Thyroid gland (tissue), 4 donors: ENCODE results near the gene ICAM5. TPM values are rescaled to one million over a fixed set of nuclear protein-coding genes. Genes with fewer than 3 reads are reported as not detected.

ENCODE experiments used
- DNase-seq, 2 donors: peaks; one replicate each; pipeline ENCODE4 v3.0.0-alpha.2; 2019
- H3K27ac ChIP-seq, 3 donors: fragments of 200-600 bp; sonication (generic); 1 replicate in 2 of 3; 2 replicates in 1 of 3; pipeline ENCODE4 v1.5.1; 2016 to 2019; ENCODE audit warnings: mild to moderate bottlenecking in 1 of 3, moderate library complexity in 1 of 3
- H3K27me3 ChIP-seq: fragments of 200-600 bp; sonication (generic); one replicate; pipeline ENCODE4 v1.5.1; 2019
- H3K36me3 ChIP-seq, 2 donors: fragments of 200-600 bp; sonication (generic); one replicate each; pipeline ENCODE4 v1.5.1; 2016 to 2019
- H3K4me1 ChIP-seq, 2 donors: fragments of 200-600 bp; sonication (generic); one replicate each; pipeline ENCODE4 v1.5.1; 2017 to 2019
- H3K4me3 ChIP-seq, 3 donors: fragments of 200-600 bp; sonication (generic); replicated peaks in 1 of 3; 1 replicate in 2 of 3; 2 replicates in 1 of 3; pipeline ENCODE4 v1.5.1; 2016; ENCODE audit warnings: mild to moderate bottlenecking in 1 of 3
- H3K9me3 ChIP-seq: fragments of 200-600 bp; sonication (generic); one replicate; pipeline ENCODE4 v1.5.1; 2017
- CTCF ChIP-seq, 6 experiments: fragments of 200-600 bp in 3 of 6; fragments of 450-650 bp in 3 of 6; sonication (generic) in 3 of 6; IDR thresholded peaks; one replicate each; pipeline ENCODE4 v1.5.1; 2016 to 2019; ENCODE audit warnings: antibody characterized with exemption in 6 of 6, mild to moderate bottlenecking in 2 of 6, inconsistent platforms in 1 of 6, moderate library complexity in 1 of 6
- POLR2A ChIP-seq, 2 donors: fragments of 450-650 bp; IDR thresholded peaks; one replicate each; pipeline ENCODE4 v1.6.1; 2017; ENCODE audit warnings: antibody characterized with exemption in 2 of 2, mild to moderate bottlenecking in 2 of 2, moderate library complexity in 1 of 2
- WGBS, 2 donors: methylation state at CpG; one replicate each; pipeline ENCODE4 v1.1.5; 2017; 5-methylcytosine and 5-hydroxymethylcytosine counted together
- intact Hi-C: fragments of 100-400 bp; cut with DNase I; formaldehyde crosslinking; loops from one replicate; pipeline ENCODE4 v1.15.1; 2023
- total RNA-seq, 4 donors: library from RNA; depleted of rRNA; stranded (reverse); fragments of >200 nt; gene quantifications; one replicate each; pipeline ENCODE4 v1.2.3, GENCODE V29; 2016

Gene ICAM5
- total RNA-seq, 4 donors from 2014 or later, result 1.0 to 1.6 TPM; not detected in 2

DNA sequence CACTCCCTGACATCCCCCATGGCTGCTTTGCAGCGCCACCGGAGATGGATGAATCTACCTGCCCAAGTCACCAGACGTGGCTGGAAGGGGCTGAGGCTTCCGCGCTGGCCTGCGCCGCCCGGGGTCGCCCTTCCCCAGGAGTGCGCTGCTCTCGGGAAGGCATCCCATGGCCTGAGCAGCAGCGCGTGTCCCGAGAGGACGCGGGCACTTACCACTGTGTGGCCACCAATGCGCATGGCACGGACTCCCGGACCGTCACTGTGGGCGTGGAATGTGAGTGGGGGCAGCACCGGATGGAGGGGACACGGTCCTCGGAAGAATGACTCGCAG is 4.6 kb downstream of the ICAM5 start:
- WGBS, 2 donors, result 9 to 33% methylated on average over 5 to 11 of the region's 25 CpGs
- H3K4me3 ChIP-seq, result no peak overlapping the region
- H3K9me3 ChIP-seq, result no peaks in the 10 kb centered on the region
- intact Hi-C loops, result no loop called here
- H3K27me3 ChIP-seq, result peaks cover 40% of the 10 kb centered on the region
- peak; percentile 60 to 70 for DNase-seq
- H3K4me1 ChIP-seq, result peaks cover 25 to 64% of the 10 kb centered on the region in 2 donors
- no peak overlapping the region for H3K27ac ChIP-seq
- H3K36me3 ChIP-seq, result no peaks in the 10 kb centered on the region
- TF ChIP-seq CTCF (IDR thresholded peaks at IDR 0.05) (peak in 1 of 6 experiments; percentile 4), POLR2A (IDR thresholded peaks at IDR 0.05) (no peak)

DNA sequence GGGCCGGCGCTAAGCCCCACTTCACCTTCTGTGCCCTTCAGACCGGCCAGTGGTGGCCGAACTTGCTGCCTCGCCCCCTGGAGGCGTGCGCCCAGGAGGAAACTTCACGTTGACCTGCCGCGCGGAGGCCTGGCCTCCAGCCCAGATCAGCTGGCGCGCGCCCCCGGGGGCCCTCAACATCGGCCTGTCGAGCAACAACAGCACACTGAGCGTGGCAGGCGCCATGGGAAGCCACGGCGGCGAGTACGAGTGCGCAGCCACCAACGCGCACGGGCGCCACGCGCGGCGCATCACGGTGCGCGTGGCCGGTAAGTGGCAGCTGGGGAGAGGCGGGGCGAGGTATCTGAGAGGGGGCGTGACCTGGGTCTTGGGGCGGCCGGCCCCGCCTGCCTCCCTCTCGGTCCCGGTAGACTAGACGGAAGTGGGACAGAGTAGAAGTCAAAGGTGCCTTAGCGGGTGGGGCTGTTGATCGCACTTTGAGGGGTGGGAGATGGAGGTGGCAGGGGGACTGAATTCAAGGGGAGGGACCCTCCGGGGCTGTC is 5.6 kb downstream of the ICAM5 start:
- H3K9me3 ChIP-seq, result no peaks in the 10 kb centered on the region
- WGBS, 2 donors, result 1 to 7% methylated on average over 13 to 16 of the region's 48 CpGs
- H3K4me3 ChIP-seq, result peak overlapping the region in 1 of 3 donors; percentile 27
- no peaks in the 10 kb centered on the region for H3K36me3 ChIP-seq
- peaks cover 33% of the 10 kb centered on the region for H3K27me3 ChIP-seq
- DNase-seq, result peak; percentile 79 to 81
- H3K4me1 ChIP-seq, result peaks cover 17 to 54% of the 10 kb centered on the region in 2 donors
- intact Hi-C loops, result no loop called here
- H3K27ac ChIP-seq, result no peak overlapping the region
- TF ChIP-seq CTCF (IDR thresholded peaks at IDR 0.05) (peak in 1 of 6 experiments; percentile 11), POLR2A (IDR thresholded peaks at IDR 0.05) (peak in 1 of 2 donors; percentile 6)

GRCh38 chr19:10295847-10296591 is 6.3 kb downstream of the ICAM5 start:
- Histone ChIP-seq H3K4me1 (peaks cover 15 to 47% of the 10 kb centered on the region in 2 donors), H3K4me3 (peak overlapping the region in 1 of 3 donors; percentile 27), H3K27me3 (peaks cover 28% of the 10 kb centered on the region), H3K9me3 (no peaks in the 10 kb centered on the region), H3K27ac (no peak overlapping the region), H3K36me3 (no peaks in the 10 kb centered on the region)
- 7 to 13% methylated on average over 10 to 20 of the region's 58 CpGs for WGBS, 2 donors
- no peak for TF ChIP-seq POLR2A (IDR thresholded peaks at IDR 0.05)
- TF ChIP-seq CTCF (IDR thresholded peaks at IDR 0.05), result no peak
- DNase-seq, result no peak
- intact Hi-C loops, result no loop called here

DNA sequence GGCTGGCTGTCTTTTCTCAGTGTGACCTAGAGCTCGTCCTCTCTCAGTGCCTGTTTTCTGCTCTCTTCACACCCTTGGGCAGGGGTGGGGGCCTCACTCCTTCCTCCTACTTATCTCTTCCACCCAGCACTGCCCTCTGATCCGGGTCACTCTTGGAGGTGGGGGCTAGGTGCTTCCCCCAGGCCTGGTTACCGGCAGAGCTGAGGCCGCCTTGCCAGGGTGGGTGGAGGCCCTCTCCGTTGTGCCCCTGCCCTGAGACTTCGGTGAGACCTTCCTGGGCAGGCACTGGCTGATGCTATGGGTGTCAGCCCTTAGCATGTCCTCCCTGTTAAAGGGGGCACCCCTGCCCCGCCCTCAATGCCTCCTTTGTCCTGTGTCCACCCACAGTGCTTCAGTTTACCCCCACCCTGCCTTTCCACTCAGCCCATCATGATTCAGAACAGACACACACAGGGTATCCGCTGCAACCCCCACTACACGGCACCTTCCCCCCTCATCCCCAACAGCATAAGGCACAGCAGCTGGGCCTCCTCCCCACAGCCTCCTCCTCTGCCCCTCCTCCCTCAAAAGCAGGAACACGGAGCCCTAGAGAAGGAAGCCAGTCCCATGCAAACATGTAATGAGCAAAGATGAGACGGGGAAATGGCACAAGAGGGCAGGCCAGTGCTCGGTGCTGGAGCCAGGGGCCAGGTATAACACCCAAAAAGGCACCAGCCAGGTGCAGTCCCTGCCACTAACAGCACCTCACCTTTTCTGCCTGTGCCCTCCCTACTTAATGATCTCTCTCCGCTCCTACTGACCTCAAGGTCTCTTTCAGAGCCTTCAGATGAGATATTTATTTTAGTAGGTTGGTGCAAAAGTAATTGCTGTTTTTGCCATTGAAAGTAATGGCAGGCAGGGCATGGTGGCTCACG is 10.1 kb downstream of the ICAM5 start:
- DNase-seq, result no peak
- peaks cover 4% of the 10 kb centered on the region for H3K27me3 ChIP-seq
- WGBS, 2 donors, result 58 to 59% methylated on average over 14 of the region's 14 CpGs

More for the DNA sequence above, 10.1 kb downstream of the ICAM5 start:
- no peak overlapping the region for H3K27ac ChIP-seq
- peaks cover 3 to 16% of the 10 kb centered on the region in 2 donors for H3K4me1 ChIP-seq
- TF ChIP-seq CTCF (IDR thresholded peaks at IDR 0.05) (no peak), POLR2A (IDR thresholded peaks at IDR 0.05) (no peak)
- H3K36me3 ChIP-seq, result no peaks in the 10 kb centered on the region
- H3K9me3 ChIP-seq, result no peaks in the 10 kb centered on the region
- H3K4me3 ChIP-seq, result no peak overlapping the region
- intact Hi-C loops, result no loop called here
